HAP-1 (cell line): ENCODE results near the gene SMG5.

ENCODE experiments used
- DNase-seq, 2 experiments: peaks; one replicate each; pipeline ENCODE4 v3.0.0-alpha.2; 2016 to 2020; ENCODE audit warnings: low spot score in 2 of 2
- H3K27me3 ChIP-seq: fragments of 250-450 bp; sonication (Bioruptor Pico); 2 replicates; pipeline ENCODE4 v1.5.1; 2020; ENCODE audit warnings: low read depth, mild to moderate bottlenecking, moderate library complexity
- H3K36me3 ChIP-seq: fragments of 250-450 bp; sonication (Bioruptor Pico); replicated peaks from 2 replicates; pipeline ENCODE4 v1.5.1; 2020; ENCODE audit warnings: mild to moderate bottlenecking
- H3K4me1 ChIP-seq: fragments of 250-450 bp; sonication (Bioruptor Pico); 2 replicates; pipeline ENCODE4 v1.5.1; 2020; ENCODE audit warnings: mild to moderate bottlenecking
- H3K4me3 ChIP-seq: fragments of 250-450 bp; sonication (Bioruptor Pico); 2 replicates; pipeline ENCODE4 v1.5.1; 2020; ENCODE audit warnings: mild to moderate bottlenecking, moderate library complexity
- H3K9me3 ChIP-seq: fragments of 250-450 bp; sonication (Bioruptor Pico); 2 replicates; pipeline ENCODE4 v1.5.1; 2020; ENCODE audit warnings: mild to moderate bottlenecking, moderate library complexity
- in situ Hi-C: fragments of 300-500 bp; cut with MboI; formaldehyde crosslinking; loops from 3 replicates; pipeline ENCODE4 v1.14.3; 2020; ENCODE audit warnings: low sequenced_read_pairs, inconsistent platforms, mixed read lengths

The SMG5 gene

DNA sequence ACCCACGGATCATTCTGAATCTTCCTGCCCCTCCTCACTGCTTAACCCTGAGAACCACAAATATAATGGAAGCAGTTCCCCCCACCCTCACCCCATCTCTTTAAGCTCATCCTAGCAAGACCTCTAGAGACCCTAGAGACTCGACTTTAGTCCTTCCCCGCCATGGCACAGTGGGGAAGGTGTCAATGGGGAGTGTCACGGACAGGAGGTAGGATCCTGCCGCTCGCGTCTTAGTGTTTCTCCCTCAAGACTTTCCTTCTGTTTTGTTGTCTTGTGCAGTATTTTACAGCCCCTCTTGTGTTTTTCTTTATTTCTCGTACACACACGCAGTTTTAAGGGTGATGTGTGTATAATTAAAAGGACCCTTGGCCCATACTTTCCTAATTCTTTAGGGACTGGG is 70.5 kb downstream of the SMG5 start:
- no peak for DNase-seq

GRCh38 chr1:156211243-156211642 is 71.4 kb downstream of the SMG5 start:
- in situ Hi-C loops, result no loop called here

More for the DNA sequence above, 70.5 kb downstream of the SMG5 start:
- Histone ChIP-seq H3K9me3 (no peaks in the 10 kb centered on the region), H3K27me3 (no peaks in the 10 kb centered on the region), H3K4me1 (peaks cover 17% of the 10 kb centered on the region), H3K4me3 (peak overlapping the region; percentile 62), H3K36me3 (peaks cover 47% of the 10 kb centered on the region)
- in situ Hi-C loops, result no loop called here

DNA sequence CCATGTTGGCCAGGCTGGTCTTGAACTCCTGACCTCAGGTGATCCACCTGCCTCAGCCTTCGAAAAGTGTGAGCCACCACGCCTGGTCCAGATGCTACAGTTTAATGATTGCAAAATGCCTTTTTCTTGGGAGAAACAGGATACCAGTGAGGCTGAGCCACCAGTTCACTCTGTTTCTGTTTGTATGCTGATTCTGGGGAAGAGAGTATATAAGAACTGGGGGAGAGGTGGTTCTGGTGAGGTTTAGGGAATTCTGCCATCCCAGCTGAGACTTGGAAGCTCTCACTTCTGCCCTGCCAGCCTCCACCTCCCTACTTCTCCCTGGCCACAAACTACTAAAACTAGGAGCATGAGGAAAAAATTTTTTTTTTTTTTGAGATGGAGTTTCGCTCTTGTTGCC is 77.9 kb downstream of the SMG5 start:
- peaks cover 55% of the 10 kb centered on the region for H3K36me3 ChIP-seq
- no peaks in the 10 kb centered on the region for H3K27me3 ChIP-seq
- in situ Hi-C loops, result no loop called here
- H3K9me3 ChIP-seq, result no peaks in the 10 kb centered on the region
- H3K4me1 ChIP-seq, result peaks cover 5% of the 10 kb centered on the region
- H3K4me3 ChIP-seq, result no peak overlapping the region
- no peak for DNase-seq

More at GRCh38 chr1:156211243-156211642, 71.4 kb downstream of the SMG5 start:
- no peaks in the 10 kb centered on the region for H3K9me3 ChIP-seq
- no peak overlapping the region for H3K4me3 ChIP-seq
- H3K27me3 ChIP-seq, result no peaks in the 10 kb centered on the region
- no peak for DNase-seq
- H3K4me1 ChIP-seq, result peaks cover 17% of the 10 kb centered on the region
- peaks cover 55% of the 10 kb centered on the region for H3K36me3 ChIP-seq

DNA sequence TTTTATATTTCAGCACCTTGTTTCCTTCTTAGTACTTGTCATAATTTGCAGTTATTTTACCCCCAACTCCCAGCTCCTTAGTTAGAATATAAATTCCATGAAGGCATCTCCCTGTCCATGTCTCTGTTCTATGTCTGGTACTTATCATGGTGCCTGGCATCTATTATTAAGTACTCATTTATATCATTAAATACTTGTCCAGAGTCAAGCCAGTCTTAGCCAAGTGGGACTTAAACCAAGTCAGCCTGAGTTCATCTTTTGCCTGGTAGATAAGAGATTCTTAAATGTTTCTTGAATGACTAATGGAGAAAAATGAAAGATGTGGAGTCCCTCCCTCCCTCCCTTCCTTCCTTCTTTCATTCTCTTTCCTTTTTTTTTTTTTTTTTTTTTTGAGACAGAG is 79.3 kb downstream of the SMG5 start:
- Histone ChIP-seq H3K36me3 (peaks cover 52% of the 10 kb centered on the region), H3K27me3 (no peaks in the 10 kb centered on the region), H3K4me1 (no peaks in the 10 kb centered on the region; the same call in 1 of the 2 replicates)

GRCh38 chr1:156200044-156200443 is 82.6 kb downstream of the SMG5 start:
- H3K9me3 ChIP-seq, result no peaks in the 10 kb centered on the region
- DNase-seq, result no peak
- H3K4me1 ChIP-seq, result peaks cover 2% of the 10 kb centered on the region; the same call in 1 of the 2 replicates
- H3K4me3 ChIP-seq, result no peak overlapping the region
- no peaks in the 10 kb centered on the region for H3K27me3 ChIP-seq
- peaks cover 41% of the 10 kb centered on the region for H3K36me3 ChIP-seq
- in situ Hi-C loops, result no loop called here

More for the DNA sequence above, 79.3 kb downstream of the SMG5 start:
- in situ Hi-C loops, result no loop called here
- Histone ChIP-seq H3K9me3 (no peaks in the 10 kb centered on the region), H3K4me3 (no peak overlapping the region)
- no peak for DNase-seq
